HepG2 (cell line): ENCODE measurements around the gene KIN. TPM values are rescaled to one million over a fixed set of nuclear protein-coding genes. Genes with fewer than 3 reads are reported as not detected.
A peak's percentile ranks its signal among the peaks of the same experiment; 100 is the strongest.

Source experiments
- CBX1 ChIP-seq: IDR thresholded peaks from one replicate; pipeline ENCODE4 v1.6.1; 2016; ENCODE audit warnings: antibody characterized with exemption, low read depth
- FOXP1 ChIP-seq, 2 experiments: fragments of 450-650 bp in 1 of 2; IDR thresholded peaks; 2 replicates each; pipeline ENCODE4 v1.6.1; 2017 to 2018; ENCODE audit warnings: antibody characterized with exemption in 1 of 2
- HNRNPUL1 ChIP-seq: fragments of 200-400 bp; formaldehyde crosslinking; IDR thresholded peaks from 2 replicates; pipeline ENCODE4 v1.6.1; 2017; ENCODE audit warnings: low read depth, mild to moderate bottlenecking, low read length, moderate library complexity
- KDM1A ChIP-seq: IDR thresholded peaks from 2 replicates; pipeline ENCODE4 v1.6.1; 2016; ENCODE audit warnings: missing compliant biosample characterization
- MXI1 ChIP-seq: IDR thresholded peaks from 3 replicates; pipeline ENCODE4 v1.6.1; 2012; ENCODE audit warnings: low read depth, low read length, inconsistent platforms, borderline replicate concordance
- NFE2L1 ChIP-seq: sonication (generic); formaldehyde crosslinking; IDR thresholded peaks from 2 replicates; pipeline ENCODE4 v1.4.0; 2020; ENCODE audit warnings: missing genetic modification reagents, mild to moderate bottlenecking, borderline replicate concordance
- NFRKB ChIP-seq: fragments of 450-650 bp; IDR thresholded peaks from 2 replicates; pipeline ENCODE4 v1.6.1; 2017
- PITX1 ChIP-seq: sonication (generic); formaldehyde crosslinking; IDR thresholded peaks from 2 replicates; pipeline ENCODE4 v1.5.1; 2020; ENCODE audit warnings: mild to moderate bottlenecking, missing genetic modification reagents
- RFX5 ChIP-seq: IDR thresholded peaks from 2 replicates; pipeline ENCODE4 v1.6.1; 2011; ENCODE audit warnings: low read depth, low read length, improper control_type of control experiment
- TCF7L2 ChIP-seq: IDR thresholded peaks from 2 replicates; pipeline ENCODE4 v1.6.1; 2011; ENCODE audit warnings: mild to moderate bottlenecking, low read depth, low read length, moderate library complexity
- ZBTB1 ChIP-seq: sonication (generic); formaldehyde crosslinking; IDR thresholded peaks from 2 replicates; pipeline ENCODE4 v1.4.0; 2020; ENCODE audit warnings: missing genetic modification reagents, borderline replicate concordance
- ZFX ChIP-seq: sonication (generic); formaldehyde crosslinking; IDR thresholded peaks from 2 replicates; pipeline ENCODE4 v1.4.0; 2020; ENCODE audit warnings: mild to moderate bottlenecking, low read depth, missing genetic modification reagents, moderate library complexity
- ZNF367 ChIP-seq: sonication (generic); formaldehyde crosslinking; IDR thresholded peaks from 2 replicates; pipeline ENCODE4 v1.4.0; 2020; ENCODE audit warnings: missing genetic modification reagents, borderline replicate concordance
- ZNF746 ChIP-seq: sonication (generic); formaldehyde crosslinking; IDR thresholded peaks from 2 replicates; pipeline ENCODE4 v1.8.0; 2022; ENCODE audit warnings: mild to moderate bottlenecking, missing genetic modification reagents
- ZSCAN9 ChIP-seq: IDR thresholded peaks from 2 replicates; pipeline ENCODE4 v1.6.1; 2016; ENCODE audit warnings: borderline replicate concordance
- polyA plus RNA-seq, 8 experiments: library from polyadenylated mRNA; depleted of rRNA in 3 of 8; stranded (reverse) in 7 of 8; unstranded in 1 of 8; fragments of >200 nt; fragmentation: Illumina TruSeq in 4 of 8; extraction: Trizol in 4 of 8; gene quantifications; 2 replicates each; pipeline versions ENCODE4 v1.2.1 to v1.2.3, GENCODE V29; 2011 to 2016; ENCODE audit warnings: low read depth in 4 of 8, missing spikeins in 1 of 8, mixed read lengths in 1 of 8; ENCODE audit not compliant: insufficient read depth in 1 of 8
- total RNA-seq, 5 experiments: library from RNA; depleted of rRNA; stranded (reverse); fragments of >200 nt; fragmentation: Illumina TruSeq; extraction: Trizol; gene quantifications; 2 replicates each; pipeline ENCODE4 v1.2.3, GENCODE V29; 2016; ENCODE audit warnings: low read depth in 1 of 5
- TF ChIP-seq, protein P1 (sequence below): sonication (generic); formaldehyde crosslinking; IDR thresholded peaks from 2 replicates; pipeline ENCODE4 v1.8.1; 2023; ENCODE audit warnings: mild to moderate bottlenecking, missing genetic modification reagents, borderline replicate concordance
- TF ChIP-seq, protein P2 (sequence below): sonication (generic); formaldehyde crosslinking; IDR thresholded peaks from 2 replicates; pipeline ENCODE4 v1.4.0; 2020; ENCODE audit warnings: missing genetic modification reagents, mild to moderate bottlenecking, borderline replicate concordance
- TF ChIP-seq, protein P3 (sequence below): sonication (generic); formaldehyde crosslinking; IDR thresholded peaks from 2 replicates; pipeline ENCODE4 v1.8.1; 2022; ENCODE audit warnings: low read depth, mild to moderate bottlenecking, missing genetic modification reagents
- TF ChIP-seq, protein P4 (sequence below): sonication (generic); formaldehyde crosslinking; IDR thresholded peaks from 2 replicates; pipeline ENCODE4 v1.4.0; 2020; ENCODE audit warnings: missing genetic modification reagents

The KIN gene
- total and polyA plus RNA-seq, 2 of the 13 experiments (the other 11 are each of a cell fraction or from before 2014, with no cell fraction given) = 4.9 to 23.2 TPM

DNA sequence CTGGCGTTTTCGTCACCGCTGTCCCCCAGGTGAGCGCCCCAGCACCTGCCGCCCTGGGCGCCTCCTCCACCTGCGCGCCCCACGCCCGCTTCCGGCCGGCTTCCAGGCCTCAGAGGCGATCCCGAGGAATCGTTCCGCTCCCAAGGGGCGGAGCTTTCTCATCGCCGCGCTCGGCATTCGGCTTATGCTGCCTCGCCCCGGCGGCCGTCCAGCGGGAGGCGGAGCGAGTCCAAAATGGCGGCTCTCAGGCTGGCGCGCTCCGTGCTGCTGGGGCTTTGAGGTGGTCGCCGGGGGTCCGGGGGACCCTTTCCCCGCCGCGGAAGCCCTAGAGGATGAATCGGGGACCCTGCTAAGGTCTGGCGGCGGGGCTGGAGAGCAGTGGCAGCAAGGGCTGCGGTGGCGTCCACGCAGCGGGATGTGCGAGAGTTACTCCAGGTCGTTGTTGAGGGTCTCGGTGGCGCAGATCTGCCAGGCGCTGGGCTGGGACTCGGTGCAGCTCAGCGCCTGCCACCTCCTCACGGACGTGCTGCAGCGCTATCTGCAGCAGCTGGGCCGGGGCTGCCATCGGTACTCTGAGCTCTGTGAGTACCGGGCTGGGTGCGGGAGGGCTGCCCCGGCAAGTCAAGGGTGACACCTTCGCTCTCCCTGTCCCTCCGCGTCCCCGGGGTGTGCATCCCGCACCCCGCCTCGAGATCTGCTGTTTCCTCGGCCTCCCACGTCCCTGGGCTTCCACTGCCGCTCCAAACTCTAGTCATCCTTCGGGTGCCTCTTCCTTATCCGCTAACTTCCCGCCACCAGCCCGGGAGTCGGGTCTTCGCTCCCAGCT, 30.7 kb upstream of the KIN start, which contains the start of gene TAF3 (continued):
- TF ChIP-seq HNRNPUL1 = peak; percentile 47; the same call in 1 of the 2 replicates
- TF ChIP-seq ZSCAN9 (CRISPR knock-in tag) = peak; percentile 74; the same call in 1 of the 2 replicates
- TF ChIP-seq ZFX (CRISPR knock-in tag) = peak; percentile 62; the same call in 1 of the 2 replicates
- no peak for TF ChIP-seq NFE2L1 (CRISPR knock-in tag)
- TF ChIP-seq ZBTB1 (CRISPR knock-in tag) = no peak
- no peak for TF ChIP-seq KDM1A (CRISPR knock-in tag)
- TF ChIP-seq PITX1 (CRISPR knock-in tag) = peak; percentile 35; the same call in 1 of the 2 replicates
- TF ChIP-seq, protein P1, sequence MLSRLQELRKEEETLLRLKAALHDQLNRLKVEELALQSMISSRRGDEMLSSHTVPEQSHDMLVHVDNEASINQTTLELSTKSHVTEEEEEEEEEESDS (CRISPR knock-in tag) = no peak; the same call in 1 of the 2 replicates
- peak; percentile 92; the same call in 2 of the 3 replicates for TF ChIP-seq MXI1
- TF ChIP-seq, protein P2, sequence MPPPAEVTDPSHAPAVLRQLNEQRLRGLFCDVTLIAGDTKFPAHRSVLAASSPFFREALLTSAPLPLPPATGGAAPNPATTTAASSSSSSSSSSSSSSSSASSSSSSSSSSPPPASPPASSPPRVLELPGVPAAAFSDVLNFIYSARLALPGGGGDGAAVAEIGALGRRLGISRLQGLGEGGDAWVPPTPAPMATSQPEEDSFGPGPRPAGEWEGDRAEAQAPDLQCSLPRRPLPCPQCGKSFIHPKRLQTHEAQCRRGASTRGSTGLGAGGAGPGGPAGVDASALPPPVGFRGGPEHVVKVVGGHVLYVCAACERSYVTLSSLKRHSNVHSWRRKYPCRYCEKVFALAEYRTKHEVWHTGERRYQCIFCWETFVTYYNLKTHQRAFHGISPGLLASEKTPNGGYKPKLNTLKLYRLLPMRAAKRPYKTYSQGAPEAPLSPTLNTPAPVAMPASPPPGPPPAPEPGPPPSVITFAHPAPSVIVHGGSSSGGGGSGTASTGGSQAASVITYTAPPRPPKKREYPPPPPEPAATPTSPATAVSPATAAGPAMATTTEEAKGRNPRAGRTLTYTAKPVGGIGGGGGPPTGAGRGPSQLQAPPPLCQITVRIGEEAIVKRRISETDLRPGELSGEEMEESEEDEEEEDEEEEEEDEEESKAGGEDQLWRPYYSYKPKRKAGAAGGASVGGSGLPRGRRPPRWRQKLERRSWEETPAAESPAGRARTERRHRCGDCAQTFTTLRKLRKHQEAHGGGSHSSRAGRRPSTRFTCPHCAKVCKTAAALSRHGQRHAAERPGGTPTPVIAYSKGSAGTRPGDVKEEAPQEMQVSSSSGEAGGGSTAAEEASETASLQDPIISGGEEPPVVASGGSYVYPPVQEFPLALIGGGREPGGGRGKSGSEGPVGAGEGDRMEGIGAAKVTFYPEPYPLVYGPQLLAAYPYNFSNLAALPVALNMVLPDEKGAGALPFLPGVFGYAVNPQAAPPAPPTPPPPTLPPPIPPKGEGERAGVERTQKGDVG (CRISPR knock-in tag) = no peak; the same call in 1 of the 2 replicates
- TF ChIP-seq, protein P3, sequence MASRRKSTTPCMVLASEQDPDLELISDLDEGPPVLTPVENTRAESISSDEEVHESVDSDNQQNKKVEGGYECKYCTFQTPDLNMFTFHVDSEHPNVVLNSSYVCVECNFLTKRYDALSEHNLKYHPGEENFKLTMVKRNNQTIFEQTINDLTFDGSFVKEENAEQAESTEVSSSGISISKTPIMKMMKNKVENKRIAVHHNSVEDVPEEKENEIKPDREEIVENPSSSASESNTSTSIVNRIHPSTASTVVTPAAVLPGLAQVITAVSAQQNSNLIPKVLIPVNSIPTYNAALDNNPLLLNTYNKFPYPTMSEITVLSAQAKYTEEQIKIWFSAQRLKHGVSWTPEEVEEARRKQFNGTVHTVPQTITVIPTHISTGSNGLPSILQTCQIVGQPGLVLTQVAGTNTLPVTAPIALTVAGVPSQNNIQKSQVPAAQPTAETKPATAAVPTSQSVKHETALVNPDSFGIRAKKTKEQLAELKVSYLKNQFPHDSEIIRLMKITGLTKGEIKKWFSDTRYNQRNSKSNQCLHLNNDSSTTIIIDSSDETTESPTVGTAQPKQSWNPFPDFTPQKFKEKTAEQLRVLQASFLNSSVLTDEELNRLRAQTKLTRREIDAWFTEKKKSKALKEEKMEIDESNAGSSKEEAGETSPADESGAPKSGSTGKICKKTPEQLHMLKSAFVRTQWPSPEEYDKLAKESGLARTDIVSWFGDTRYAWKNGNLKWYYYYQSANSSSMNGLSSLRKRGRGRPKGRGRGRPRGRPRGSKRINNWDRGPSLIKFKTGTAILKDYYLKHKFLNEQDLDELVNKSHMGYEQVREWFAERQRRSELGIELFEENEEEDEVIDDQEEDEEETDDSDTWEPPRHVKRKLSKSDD (CRISPR knock-in tag) = peak; percentile 83
- TF ChIP-seq ZNF746 (CRISPR knock-in tag) = no peak; the same call in 1 of the 2 replicates
- no peak for TF ChIP-seq FOXP1 (IDR thresholded peaks at IDR 0.05)
- no peak for TF ChIP-seq FOXP1 (CRISPR knock-in tag; IDR thresholded peaks at IDR 0.05)
- TF ChIP-seq ZNF367 (CRISPR knock-in tag) = 0 out of 2 replicates have a peak, but pooled peaks have one; percentile 30
- TF ChIP-seq NFRKB = no peak
- TF ChIP-seq, protein P4, sequence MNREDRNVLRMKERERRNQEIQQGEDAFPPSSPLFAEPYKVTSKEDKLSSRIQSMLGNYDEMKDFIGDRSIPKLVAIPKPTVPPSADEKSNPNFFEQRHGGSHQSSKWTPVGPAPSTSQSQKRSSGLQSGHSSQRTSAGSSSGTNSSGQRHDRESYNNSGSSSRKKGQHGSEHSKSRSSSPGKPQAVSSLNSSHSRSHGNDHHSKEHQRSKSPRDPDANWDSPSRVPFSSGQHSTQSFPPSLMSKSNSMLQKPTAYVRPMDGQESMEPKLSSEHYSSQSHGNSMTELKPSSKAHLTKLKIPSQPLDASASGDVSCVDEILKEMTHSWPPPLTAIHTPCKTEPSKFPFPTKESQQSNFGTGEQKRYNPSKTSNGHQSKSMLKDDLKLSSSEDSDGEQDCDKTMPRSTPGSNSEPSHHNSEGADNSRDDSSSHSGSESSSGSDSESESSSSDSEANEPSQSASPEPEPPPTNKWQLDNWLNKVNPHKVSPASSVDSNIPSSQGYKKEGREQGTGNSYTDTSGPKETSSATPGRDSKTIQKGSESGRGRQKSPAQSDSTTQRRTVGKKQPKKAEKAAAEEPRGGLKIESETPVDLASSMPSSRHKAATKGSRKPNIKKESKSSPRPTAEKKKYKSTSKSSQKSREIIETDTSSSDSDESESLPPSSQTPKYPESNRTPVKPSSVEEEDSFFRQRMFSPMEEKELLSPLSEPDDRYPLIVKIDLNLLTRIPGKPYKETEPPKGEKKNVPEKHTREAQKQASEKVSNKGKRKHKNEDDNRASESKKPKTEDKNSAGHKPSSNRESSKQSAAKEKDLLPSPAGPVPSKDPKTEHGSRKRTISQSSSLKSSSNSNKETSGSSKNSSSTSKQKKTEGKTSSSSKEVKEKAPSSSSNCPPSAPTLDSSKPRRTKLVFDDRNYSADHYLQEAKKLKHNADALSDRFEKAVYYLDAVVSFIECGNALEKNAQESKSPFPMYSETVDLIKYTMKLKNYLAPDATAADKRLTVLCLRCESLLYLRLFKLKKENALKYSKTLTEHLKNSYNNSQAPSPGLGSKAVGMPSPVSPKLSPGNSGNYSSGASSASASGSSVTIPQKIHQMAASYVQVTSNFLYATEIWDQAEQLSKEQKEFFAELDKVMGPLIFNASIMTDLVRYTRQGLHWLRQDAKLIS (CRISPR knock-in tag) = no peak
- TF ChIP-seq TCF7L2 = no peak
- no peak for TF ChIP-seq CBX1
- TF ChIP-seq RFX5 = 0 out of 2 replicates have a peak, but pooled peaks have one; percentile 26
